Neuron (in vitro differentiated cells): ENCODE measurements around the gene NAA10.
A peak's percentile ranks its signal among the peaks of the same experiment; 100 is the strongest.
"Not testable (repeated sequence)": the region's sequence is repeated elsewhere in the genome, so short reads cannot be mapped to it uniquely, and the experiment has no call there.

Source experiments
- H2AFZ ChIP-seq: one replicate; pipeline ENCODE4 v1.6.1; 2013; ENCODE audit warnings: low read depth, mild to moderate bottlenecking, inconsistent platforms, low read length, moderate library complexity
- H3K27me3 ChIP-seq: one replicate; pipeline ENCODE4 v1.6.1; 2013; ENCODE audit warnings: low read length; ENCODE audit not compliant: insufficient read depth
- H3K36me3 ChIP-seq: one replicate; pipeline ENCODE4 v1.6.1; 2013; ENCODE audit warnings: low read length; ENCODE audit not compliant: insufficient read depth
- H3K4me1 ChIP-seq: one replicate; pipeline ENCODE4 v1.6.1; 2013; ENCODE audit warnings: low read length; ENCODE audit not compliant: insufficient read depth
- H3K4me3 ChIP-seq: 2 replicates; pipeline ENCODE4 v1.5.1; 2013; ENCODE audit warnings: mild to moderate bottlenecking, low read length, moderate library complexity
- H3K9me3 ChIP-seq: one replicate; pipeline ENCODE4 v1.6.1; 2013; ENCODE audit warnings: low read length

Gene NAA10

DNA sequence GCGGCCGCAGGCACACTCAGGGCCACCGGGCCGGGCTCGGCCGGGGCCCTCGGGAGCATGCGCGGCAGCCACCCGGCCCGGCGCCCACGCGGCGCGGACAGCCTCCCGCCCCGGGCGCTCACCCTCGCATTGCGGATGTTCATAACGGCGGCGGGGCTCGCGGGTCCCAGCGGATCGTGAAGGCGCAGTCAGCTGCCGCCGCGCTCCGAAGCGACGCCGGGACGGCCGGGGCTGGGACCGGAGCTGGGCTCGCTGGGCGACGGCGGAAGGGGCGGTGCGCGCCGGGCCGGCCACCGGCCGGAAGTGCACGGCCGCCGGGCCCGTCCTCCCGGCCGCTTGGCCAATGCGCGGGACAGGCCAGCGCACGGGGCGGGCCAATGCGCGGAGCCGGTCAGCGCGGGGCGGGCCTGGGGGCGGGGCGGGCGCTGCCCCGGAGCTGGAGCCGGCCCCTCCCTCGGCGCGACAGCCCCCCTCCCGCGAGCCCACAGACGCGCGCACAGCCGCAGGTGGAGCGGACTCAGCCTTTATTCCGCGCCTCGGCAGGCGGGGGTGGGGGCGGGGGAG, at the start of gene NAA10:
Gene NAA10 (minus strand): TSS at position 276 of the 564 bp plus-strand sequence. CDS start 133 bp downstream, at position 143.
- no peaks in the 10 kb centered on the region for H3K9me3 ChIP-seq
- peaks cover 5% of the 10 kb centered on the region for H3K4me1 ChIP-seq
- H3K27me3 ChIP-seq = peaks cover 15% of the 10 kb centered on the region

DNA sequence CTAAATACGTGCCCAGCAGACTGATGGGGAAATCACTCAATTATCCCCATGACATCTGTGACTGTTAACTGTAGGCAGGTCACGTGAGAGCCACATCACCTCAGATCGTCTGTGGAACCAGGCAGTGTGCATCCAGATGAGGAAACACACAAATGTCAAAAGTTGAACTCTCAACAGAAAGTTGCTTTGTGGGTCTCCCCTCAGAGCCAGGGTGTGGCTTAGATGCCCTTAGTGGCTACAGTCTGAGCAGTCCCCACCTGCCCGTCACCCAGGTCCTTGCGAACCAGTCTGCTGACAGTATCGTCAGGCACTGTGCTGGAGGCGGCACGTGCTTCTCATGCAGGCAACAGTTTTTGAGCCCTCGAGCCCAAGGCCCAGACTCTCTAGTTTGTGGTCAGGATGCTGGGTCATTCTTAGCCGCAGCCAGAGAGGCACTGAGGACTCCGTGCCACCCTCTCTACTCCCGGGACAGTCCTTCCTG, 48.5 kb upstream of the NAA10 start:
- H2AFZ ChIP-seq = no peak overlapping the region
- no peaks in the 10 kb centered on the region for H3K4me1 ChIP-seq
- no peaks in the 10 kb centered on the region for H3K36me3 ChIP-seq
- no peaks in the 10 kb centered on the region for H3K9me3 ChIP-seq
- H3K4me3 ChIP-seq = no peak overlapping the region
- H3K27me3 ChIP-seq = peaks cover 6% of the 10 kb centered on the region

More for the DNA sequence above, at the start of gene NAA10:
- H3K4me3 ChIP-seq = peak within 1 kb of the TSS; percentile 54
- H2AFZ ChIP-seq = no peak within 1 kb of the TSS
- peaks cover 9% of the 10 kb centered on the region for H3K36me3 ChIP-seq

GRCh38 chrX:153981771-153982533, 47.1 kb upstream of the NAA10 start:
- Histone ChIP-seq H3K9me3 (no peaks in the 10 kb centered on the region), H3K4me3 (no peak overlapping the region), H3K4me1 (no peaks in the 10 kb centered on the region), H3K36me3 (no peaks in the 10 kb centered on the region), H2AFZ (no peak overlapping the region), H3K27me3 (peaks cover 6% of the 10 kb centered on the region)

GRCh38 chrX:153981231-153981630, 46.4 kb upstream of the NAA10 start:
- Histone ChIP-seq H2AFZ (no peak overlapping the region), H3K9me3 (no peaks in the 10 kb centered on the region)

GRCh38 chrX:153980394-153980793, 45.6 kb upstream of the NAA10 start:
- H2AFZ ChIP-seq, H3K27me3 ChIP-seq, H3K4me1 ChIP-seq, H3K36me3 ChIP-seq, H3K9me3 ChIP-seq, H3K4me3 ChIP-seq: not testable (repeated sequence)

More at GRCh38 chrX:153981231-153981630, 46.4 kb upstream of the NAA10 start:
- Histone ChIP-seq H3K4me1 (no peaks in the 10 kb centered on the region), H3K27me3 (peaks cover 6% of the 10 kb centered on the region), H3K4me3 (no peak overlapping the region), H3K36me3 (no peaks in the 10 kb centered on the region)

- no peak overlapping the region for H2AFZ ChIP-seq
- H3K27me3 ChIP-seq = no peaks in the 10 kb centered on the region
- no peaks in the 10 kb centered on the region for H3K9me3 ChIP-seq
- peaks cover 19% of the 10 kb centered on the region for H3K4me1 ChIP-seq
- no peaks in the 10 kb centered on the region for H3K36me3 ChIP-seq
- H3K4me3 ChIP-seq = no peak overlapping the region
Observed at GRCh38 chrX:153974726-153975286, 40.0 kb upstream of the NAA10 start.

- Histone ChIP-seq H3K4me1 (peaks cover 25% of the 10 kb centered on the region), H2AFZ (no peak overlapping the region), H3K9me3 (no peaks in the 10 kb centered on the region), H3K4me3 (no peak overlapping the region), H3K36me3 (no peaks in the 10 kb centered on the region), H3K27me3 (no peaks in the 10 kb centered on the region)
Observed at GRCh38 chrX:153974003-153974725, 39.3 kb upstream of the NAA10 start.

DNA sequence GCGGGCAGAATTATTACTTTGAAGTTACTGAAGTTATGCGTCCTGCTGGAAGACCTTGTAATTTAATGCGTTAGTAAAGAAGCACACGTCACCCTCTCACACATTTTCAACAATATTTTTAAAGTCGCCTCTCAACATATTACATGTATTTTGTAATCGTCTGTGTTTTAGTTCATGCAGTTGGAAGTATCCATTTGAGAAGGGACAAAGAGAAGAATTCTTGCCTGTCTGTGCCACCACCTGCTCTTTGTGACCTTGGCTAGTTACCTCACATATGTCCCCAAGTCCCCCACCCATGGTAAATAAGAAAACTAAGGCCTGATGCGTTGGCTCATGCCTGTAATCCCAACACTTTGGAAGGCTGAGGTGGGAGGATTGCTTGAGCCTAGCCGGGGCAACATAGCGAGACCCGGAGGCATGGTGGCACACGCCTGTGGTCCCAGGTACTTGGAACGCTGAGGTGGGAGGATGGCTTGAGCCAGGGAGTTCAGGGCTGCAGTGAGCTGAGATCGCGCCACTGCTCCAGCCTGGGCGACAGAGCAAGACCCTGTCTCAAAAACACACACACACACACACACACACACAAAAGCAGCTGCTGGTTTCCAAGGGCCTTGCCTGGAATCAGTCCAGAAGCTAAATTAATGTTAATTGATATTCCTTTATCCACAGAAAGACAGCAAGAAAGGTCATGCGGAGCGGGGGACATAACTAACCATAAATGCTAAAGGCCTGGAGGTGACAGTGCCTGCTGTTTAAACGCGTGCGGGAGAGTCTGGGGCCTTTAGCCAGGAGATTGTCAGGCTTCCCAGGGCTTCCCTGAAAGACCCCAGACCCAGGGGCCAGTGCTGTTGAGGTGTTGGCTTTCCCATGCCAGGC, 38.5 kb upstream of the NAA10 start:
- no peaks in the 10 kb centered on the region for H3K9me3 ChIP-seq
- no peaks in the 10 kb centered on the region for H3K36me3 ChIP-seq
- H2AFZ ChIP-seq = peak overlapping the region; percentile 46
- peaks cover 33% of the 10 kb centered on the region for H3K4me1 ChIP-seq
- H3K27me3 ChIP-seq = no peaks in the 10 kb centered on the region
- peak overlapping the region; percentile 96 for H3K4me3 ChIP-seq

- Histone ChIP-seq H3K4me3 (peak within 1 kb of the TSS; percentile 96), H3K4me1 (peaks cover 41% of the 10 kb centered on the region), H3K9me3 (no peaks in the 10 kb centered on the region), H3K27me3 (no peaks in the 10 kb centered on the region), H2AFZ (peak within 1 kb of the TSS; percentile 85), H3K36me3 (no peaks in the 10 kb centered on the region)
Observed at GRCh38 chrX:153972368-153973126, 37.7 kb upstream of the NAA10 start, which contains the start of gene TMEM187. Gene TMEM187 (plus strand): TSS chrX:153972754. CDS start chrX:153982063, 9,309 bp downstream.

DNA sequence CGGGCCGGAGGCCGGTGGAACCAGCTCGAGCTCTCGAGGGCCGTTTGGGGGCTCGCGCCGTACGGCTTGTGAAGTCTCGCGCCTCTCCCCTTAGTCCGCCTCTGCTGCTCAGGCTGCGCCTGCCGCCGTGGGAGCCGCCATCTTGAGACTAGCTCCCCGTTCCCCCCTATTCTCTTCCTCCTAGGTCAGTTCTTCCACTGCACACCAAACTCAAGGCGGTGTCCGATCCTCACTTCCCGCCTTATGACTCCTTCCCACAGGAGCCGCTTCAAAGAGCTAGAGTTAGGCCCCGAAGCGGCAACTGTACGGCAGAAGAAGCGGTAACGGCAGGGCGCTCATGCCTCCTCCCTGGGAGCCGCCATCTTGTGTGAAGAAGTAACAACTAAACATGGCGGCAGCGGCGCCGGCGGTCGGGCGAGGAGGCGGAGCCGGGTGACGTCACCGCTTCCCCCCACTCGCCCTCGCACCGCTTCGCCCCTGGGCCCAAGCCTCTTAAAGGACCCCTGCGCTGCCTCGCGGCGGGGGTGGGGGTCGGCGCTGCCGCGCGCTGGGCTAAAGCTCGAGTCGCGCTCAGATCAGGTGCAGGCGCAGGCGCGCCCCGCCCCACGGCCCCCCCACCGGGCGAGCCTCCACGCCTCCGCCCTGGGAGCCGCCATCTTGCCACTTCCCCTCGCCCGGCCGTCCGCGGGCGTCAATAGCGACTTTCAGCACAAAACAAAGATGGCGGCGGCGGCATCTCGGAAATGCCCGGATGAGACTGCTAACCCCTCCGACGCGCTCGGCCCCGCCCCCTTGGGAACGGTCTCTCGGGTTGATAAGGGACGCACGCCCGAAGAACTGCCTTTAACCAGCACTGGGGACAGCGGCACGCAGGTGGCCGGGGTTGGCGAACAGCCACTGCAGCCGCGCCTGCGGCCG, 36.9 kb upstream of the NAA10 start, which contains the start of gene HCFC1:
Gene HCFC1 (minus strand): TSS at position 369 of the 918 bp plus-strand sequence. CDS start 978 bp downstream, outside the sequence.
- peak within 1 kb of the TSS; percentile 96 for H3K4me3 ChIP-seq
- H3K9me3 ChIP-seq = no peaks in the 10 kb centered on the region
- H2AFZ ChIP-seq = peak within 1 kb of the TSS; percentile 85

GRCh38 chrX:153971124-153971449, 36.2 kb upstream of the NAA10 start:
- peaks cover 48% of the 10 kb centered on the region for H3K4me1 ChIP-seq
- peak overlapping the region; percentile 96 for H3K4me3 ChIP-seq
- no peaks in the 10 kb centered on the region for H3K27me3 ChIP-seq
- H3K9me3 ChIP-seq = no peaks in the 10 kb centered on the region
- H3K36me3 ChIP-seq = no peaks in the 10 kb centered on the region
- peak overlapping the region; percentile 85 for H2AFZ ChIP-seq

More for the DNA sequence above, 36.9 kb upstream of the NAA10 start, which contains the start of gene HCFC1:
- H3K36me3 ChIP-seq = no peaks in the 10 kb centered on the region
- peaks cover 48% of the 10 kb centered on the region for H3K4me1 ChIP-seq
- no peaks in the 10 kb centered on the region for H3K27me3 ChIP-seq
